Heart left ventricle (tissue), 13 donors: ENCODE measurements around the gene CCDC85C.

Experiments
- CTCF ChIP-seq, 12 donors: fragments of 200-600 bp; sonication (generic) in 4 of 12; IDR thresholded peaks; one replicate each; pipeline versions ENCODE4 v1.5.0 to v1.8.0; 2018 to 2022; ENCODE audit warnings: antibody characterized with exemption in 12 of 12, mild to moderate bottlenecking in 5 of 12
- POLR2A ChIP-seq, 2 donors: fragments of 450-650 bp; IDR thresholded peaks; one replicate each; pipeline ENCODE4 v1.6.1; 2017; ENCODE audit warnings: antibody characterized with exemption in 2 of 2, mild to moderate bottlenecking in 2 of 2, moderate library complexity in 2 of 2
- donor health status: ischemic (EF 13 %, LVEDD 7.1; RV severe dilation, severe dysfunction).
- donor health status: DM: no; HTN: yes; CAD: no.
- donor health status: DM: no; HTN: no; CAD: no.
- donor health status: ischemic (EF 25% LVEDD 6.9; RV normal size, moderate dysfunction).
- donor health status: ischemic (EF 25% LVEDD 5.7; RV mildly dilated, moderate dysfunction).
- donor health status: ischemic (EF 35%, LVEDD 5.7; RV mildly dilated, moderate dysfunction).
- donor health status: nonischemic (EF 11% LVEDD 7.7; RV severe dilation, severe dysfunction).
- donor health status: DM: yes; HTN: yes; CAD: no.
- donor health status: PGD.
- donor health status: ischemic (EF 29% LVEDD 5.4; RV normal size, mild dysfunction).
- donor health status: nonischemic (EF 23%, LVEDD 6.1; RV moderate dilation, normal function).

- TF ChIP-seq CTCF (IDR thresholded peaks at IDR 0.05) (no peak), POLR2A (IDR thresholded peaks at IDR 0.05) (no peak)
Measured at GRCh38 chr14:99512110-99512449, 91.9 kb downstream of the CCDC85C start.
